ENCODE measurements around the gene POLE4.
A peak's percentile ranks its signal among the peaks of the same experiment; 100 is the strongest.

POLE4 gene

DNA sequence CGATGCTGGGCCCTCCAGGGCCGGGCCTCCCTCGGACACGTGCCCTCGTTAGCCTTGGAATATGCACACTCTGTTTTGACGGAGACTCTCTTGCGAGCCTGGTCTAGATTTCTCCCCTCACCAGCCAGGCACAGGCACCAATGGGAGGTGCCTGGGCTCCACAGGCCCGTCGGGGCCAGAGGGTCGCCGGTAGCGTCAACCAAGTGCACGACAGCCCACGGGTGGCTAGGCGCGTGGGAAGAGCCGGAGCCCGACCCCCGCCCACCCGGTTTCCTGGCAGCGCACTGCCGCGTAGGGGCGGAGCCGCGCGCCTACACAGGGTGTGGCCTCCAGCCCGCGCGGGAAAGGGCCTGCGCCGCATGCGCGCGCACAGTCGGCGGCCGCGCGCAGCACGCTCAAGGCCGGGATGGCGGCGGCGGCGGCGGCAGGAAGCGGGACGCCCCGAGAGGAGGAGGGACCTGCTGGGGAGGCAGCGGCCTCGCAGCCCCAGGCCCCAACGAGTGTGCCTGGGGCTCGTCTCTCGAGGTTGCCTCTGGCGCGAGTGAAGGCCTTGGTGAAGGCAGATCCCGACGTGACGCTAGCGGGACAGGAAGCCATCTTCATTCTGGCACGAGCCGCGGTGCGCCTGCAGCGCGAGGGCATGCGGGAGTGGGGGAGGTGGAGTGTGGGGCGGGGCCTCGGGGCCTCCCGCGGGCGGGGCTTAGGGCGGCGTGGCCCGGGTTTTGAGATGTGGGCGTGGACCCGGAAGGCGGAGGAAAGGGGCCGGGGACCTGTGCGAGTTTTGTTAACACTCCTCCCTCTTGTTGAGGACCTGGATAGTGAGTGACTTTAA lies at the start of gene POLE4:
TSS of gene POLE4 (plus strand) at position 370 of the 832 bp plus-strand sequence. CDS start at position 407, 37 bp downstream.
- peak; percentile 78 for DNase-seq (ENCODE audit: low spot score)

DNA sequence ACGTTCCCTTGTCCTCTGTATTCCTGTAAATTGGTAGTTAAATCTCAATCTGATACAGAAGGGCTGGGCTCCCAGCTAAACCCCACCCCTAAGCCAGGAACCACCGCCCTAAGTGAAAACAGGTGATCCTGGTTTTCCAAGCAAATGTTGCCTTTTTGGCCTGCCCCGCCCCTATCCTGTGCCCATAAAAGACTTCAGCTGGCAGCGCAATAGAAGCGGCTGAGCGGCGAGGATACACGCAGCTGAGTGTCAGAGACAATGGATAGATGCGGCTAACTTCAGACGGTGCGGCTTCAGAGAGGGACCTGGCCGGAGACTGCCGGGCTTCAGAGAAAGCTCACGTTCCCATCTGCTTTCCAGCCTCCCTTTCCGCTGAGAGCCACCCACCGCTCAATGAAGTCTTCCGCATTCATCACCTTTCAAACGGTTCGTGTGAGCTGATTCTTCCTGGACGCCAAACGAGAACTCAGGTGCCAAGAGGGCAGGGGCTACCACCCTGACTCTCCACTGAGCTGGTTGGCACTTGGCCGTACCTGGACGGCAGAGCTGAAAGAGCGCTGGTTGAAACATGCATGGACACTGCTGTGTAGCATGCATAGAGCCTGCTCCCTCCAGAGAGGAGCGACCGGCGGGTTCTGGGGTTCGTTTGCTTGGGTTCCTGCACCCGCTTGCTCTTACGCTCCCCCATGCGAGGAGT lies 49.5 kb upstream of the POLE4 start:
- no peak for DNase-seq (ENCODE audit: low spot score)

- DNase-seq (ENCODE audit: low spot score): no peak
These were observed 48.2 kb upstream of the POLE4 start for GRCh38 chr2:74910245-74910644.

- DNase-seq (ENCODE audit: low spot score): no peak
These were observed 47.4 kb upstream of the POLE4 start for GRCh38 chr2:74911061-74911460.

DNA sequence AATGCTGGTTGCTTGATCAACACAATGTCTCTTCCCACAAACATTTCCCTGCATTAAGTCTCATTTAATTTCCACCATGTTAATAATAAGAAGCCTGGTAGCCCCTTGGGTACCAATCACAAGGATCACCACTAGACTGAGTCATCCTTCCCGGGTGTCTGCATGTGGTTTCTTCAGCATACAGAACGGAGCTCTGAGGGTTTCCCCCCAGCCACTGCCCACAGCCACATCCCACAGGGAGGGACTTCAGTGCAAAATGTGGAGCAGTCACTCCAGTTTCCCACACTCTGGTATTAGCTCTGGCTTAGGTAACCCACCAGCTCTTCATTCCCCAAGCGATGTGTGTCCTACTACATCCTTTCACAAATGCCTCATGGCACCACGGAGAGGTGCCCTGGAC lies 42.7 kb upstream of the POLE4 start:
- no peak for DNase-seq (ENCODE audit: low spot score)

DNA sequence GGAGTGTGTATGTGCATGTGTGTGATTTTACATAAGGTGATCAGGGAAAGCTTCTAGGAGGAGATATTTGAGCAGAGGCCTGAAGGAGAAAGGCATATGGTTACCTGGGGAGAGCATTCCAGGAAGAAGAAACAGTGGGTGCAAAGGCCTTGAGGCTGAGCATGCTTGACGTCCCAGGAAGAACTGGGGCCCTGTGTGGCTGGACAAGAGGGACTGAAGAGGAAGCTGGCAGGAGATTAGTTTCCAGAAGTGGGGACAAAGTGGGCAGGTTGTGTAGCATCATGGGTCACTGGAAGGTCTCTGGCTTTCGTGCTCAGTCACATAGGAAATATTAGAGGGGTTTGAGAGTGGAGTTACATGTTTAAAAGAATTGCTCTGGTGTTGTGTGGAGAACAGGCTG lies 42.0 kb upstream of the POLE4 start:
- DNase-seq (ENCODE audit: low spot score): no peak

DNA sequence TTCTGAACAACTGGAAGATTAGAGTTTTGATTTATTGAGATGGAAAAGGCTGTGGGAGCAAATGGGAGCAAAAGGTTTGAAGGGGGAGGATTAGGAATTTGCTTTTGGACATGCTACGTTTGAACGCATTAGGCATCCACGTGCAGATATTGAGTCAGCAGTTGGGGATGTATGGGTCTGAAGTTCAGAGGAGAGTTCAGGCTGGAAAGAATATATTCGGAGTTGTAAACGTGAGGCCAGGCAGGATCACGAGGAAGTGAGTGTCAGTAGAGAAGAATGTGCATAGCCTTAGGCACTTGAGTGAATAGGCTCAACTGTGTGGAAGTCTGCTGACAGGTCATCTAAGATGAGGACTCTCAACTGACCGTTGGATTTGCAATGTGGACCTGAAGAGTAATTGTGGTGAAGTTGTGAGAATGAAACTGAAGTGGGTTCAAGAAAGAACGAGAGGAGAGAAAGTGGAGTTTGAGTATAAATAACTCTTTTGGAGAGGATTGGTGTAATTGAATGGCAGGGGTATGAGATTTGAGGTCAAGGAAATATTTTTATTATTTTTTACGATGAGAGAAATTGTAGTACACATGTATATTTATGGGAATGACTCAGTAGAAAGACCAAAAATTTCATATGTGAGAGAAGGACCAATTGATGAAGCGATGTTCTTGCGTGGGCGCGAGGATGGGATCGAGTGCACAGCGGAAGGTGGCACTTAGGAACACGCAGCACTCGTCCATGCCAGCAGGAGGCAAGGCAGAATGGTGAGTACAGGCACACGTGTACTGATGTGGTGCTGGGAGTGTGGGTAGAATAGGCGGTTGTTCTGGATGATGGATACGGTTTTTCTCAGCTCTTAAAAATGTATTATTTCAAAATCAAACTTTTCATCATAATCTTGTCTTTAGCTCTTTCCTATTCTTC lies 40.5 kb upstream of the POLE4 start:
- peak; percentile 99 for DNase-seq (ENCODE audit: low spot score)

DNA sequence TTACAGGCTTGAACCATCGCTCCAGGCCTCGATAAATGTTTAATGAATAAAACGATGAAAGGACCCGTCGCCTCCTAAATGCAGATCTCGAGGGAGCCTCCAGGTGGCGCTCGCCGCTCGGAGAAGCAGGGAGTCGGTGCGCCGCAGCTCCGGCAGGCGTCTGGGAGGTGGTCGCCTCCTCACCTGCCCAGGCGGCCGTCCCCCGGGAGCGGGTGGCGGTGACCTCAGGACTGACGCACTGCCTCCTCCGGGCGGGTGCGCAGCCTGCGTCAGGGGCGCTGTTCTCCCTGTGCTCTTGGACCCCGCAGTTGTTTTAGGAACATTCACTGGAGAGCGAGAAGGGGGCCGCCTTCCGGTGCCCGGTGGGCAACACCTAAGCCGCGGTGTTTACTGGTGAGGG lies 38.6 kb upstream of the POLE4 start:
- no peak for DNase-seq (ENCODE audit: low spot score)

GRCh38 chr2:74921236-74921736 lies 37.2 kb upstream of the POLE4 start:
- DNase-seq (ENCODE audit: low spot score): no peak

GRCh38 chr2:74922592-74923227 lies 35.7 kb upstream of the POLE4 start:
- peak; percentile 20 for DNase-seq (ENCODE audit: low spot score)

DNA sequence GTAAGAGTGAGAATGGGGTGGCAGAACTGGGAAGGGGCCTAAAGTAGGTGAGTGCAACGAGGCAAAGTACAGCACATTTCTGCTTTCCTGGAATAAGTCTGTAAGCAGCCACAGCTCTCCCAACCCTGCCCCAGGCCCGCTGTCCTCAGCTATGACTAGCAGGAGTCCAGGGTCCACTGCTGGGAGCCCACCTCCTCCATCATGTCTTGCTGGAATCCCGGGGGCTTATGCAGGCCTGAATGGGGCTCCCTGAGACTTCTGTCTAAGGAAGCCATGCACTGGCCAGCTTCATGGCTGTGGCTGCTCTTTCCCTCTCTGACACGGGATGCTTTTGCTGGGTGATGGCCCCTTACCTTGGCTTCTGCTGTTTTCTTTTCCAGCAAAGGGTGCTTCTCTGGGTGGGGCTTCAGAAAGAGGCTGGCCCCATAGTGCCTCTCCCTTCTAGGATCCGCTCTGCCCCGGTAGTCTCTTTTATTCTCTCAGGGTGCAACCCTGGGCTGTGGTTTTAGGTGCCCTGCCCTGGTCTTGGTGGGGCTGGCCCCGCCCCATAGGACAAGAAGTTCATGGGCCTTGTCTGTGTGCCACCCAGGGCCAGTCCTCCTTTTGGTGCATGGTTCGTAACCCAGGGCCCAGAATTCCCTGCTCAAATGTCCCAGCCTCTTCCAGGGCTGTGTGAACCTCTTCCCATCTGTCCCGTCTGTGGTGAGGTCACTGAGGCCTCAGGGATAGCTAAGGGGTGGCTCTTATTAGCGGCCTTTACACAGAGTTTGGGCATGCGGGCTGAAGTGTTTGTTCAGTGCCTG lies 33.8 kb upstream of the POLE4 start:
- no peak for DNase-seq (ENCODE audit: low spot score)

- DNase-seq (ENCODE audit: low spot score): no peak
These were observed 33.1 kb upstream of the POLE4 start for GRCh38 chr2:74925361-74925786.

DNA sequence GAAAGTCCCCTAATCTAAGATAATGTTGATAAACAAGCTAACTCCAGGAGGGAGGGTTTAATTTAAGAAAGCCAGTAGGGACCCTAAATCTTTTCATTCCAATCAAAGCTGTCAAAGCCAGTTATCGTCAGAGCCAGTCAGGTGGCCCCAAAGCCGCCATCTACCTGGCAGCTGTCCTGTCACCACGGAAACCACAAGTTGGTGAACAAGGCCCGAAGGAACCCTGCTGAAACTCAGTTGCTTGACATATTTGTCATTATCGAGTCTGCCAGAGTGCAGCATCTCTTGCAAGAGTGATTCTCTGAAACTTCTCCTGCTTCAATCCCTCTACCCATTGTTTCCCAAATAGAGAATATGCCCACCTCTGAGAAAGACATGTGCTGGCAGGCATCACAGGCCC lies 30.8 kb upstream of the POLE4 start:
- DNase-seq (ENCODE audit: low spot score): no peak

GRCh38 chr2:74930811-74931486 lies 27.5 kb upstream of the POLE4 start:
- DNase-seq (ENCODE audit: low spot score): no peak

- DNase-seq (ENCODE audit: low spot score): no peak
These were observed 26.5 kb upstream of the POLE4 start for GRCh38 chr2:74931940-74932339.

GRCh38 chr2:74935975-74936391 lies 22.5 kb upstream of the POLE4 start:
- no peak for DNase-seq (ENCODE audit: low spot score)

GRCh38 chr2:74937221-74937880 lies 21.1 kb upstream of the POLE4 start:
- no peak for DNase-seq (ENCODE audit: low spot score)

DNA sequence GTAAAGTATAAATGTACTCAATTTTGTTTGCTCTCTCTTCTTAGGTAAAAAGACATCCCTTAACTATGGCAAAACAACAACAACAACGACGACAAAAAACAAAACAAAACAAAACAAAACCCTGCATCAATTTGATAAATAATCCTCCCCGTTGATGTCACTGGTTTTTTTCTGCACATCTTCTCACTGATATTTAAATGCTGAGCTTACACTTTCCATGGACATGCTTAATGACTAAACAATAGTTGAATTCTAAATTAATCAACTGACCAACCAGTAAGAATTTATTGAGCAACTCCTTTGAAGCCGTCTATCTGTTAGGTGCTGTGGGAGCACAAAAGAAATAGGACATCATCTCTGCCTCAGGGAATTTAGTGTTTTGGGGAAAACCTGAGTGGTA lies 20.2 kb upstream of the POLE4 start:
- no peak for DNase-seq (ENCODE audit: low spot score)

DNA sequence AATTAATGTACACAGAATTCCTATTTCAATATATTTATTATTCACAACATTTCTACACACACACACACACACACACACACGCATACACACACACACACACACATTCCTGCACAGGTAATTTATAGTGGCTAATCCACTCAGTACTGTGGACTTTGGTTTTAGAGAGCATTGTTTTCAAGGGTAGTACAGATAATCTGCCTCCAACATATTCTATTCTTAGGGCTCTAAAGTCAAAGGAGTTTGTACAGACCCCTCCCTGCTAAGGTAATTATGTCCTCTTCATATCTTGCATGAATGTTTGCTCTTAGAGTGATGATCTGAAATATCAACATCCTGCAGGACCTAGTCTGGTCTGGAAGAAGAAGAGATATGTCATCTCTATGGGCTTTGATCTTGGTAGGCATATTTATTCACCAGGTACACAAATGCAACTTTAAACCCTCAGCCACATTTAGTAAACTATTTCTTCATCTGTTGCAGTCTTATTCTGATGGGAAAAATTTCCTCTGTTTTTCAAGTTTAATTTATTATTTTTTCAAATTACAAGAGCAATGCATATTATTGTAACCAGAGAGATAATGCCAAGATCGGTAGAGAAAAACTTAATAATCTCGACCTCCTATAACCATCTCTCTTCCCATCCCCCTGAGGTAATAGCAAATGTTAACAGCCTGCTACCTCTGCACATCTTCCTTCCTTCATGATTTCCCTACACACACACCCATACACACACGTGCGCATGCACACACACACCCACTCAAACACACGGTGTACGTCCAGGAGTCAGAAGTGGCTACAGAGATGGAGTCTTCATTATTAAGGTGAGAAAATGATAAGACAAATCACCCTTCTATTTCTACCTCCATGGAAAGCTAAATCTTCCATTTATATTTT lies 18.3 kb upstream of the POLE4 start:
- DNase-seq (ENCODE audit: low spot score): no peak
